LNCaP clone FGC (cell line): ENCODE measurements around the gene ENTPD3.

ENCODE experiments used
- DNase-seq: peaks from one replicate; pipeline ENCODE4 v3.0.0-alpha.2; 2011; ENCODE audit warnings: low read depth
- H3K4me3 ChIP-seq: 2 replicates; pipeline ENCODE4 v1.5.1; 2011; ENCODE audit warnings: mild to moderate bottlenecking, low read depth, low read length, control low read depth
- TF ChIP-seq, protein P1 (sequence below): IDR thresholded peaks from 2 replicates; pipeline ENCODE4 v1.5.1; 2012; ENCODE audit warnings: mild to moderate bottlenecking; ENCODE audit not compliant: control insufficient read depth, insufficient read depth; ENCODE audit errors: extremely low read depth

Gene ENTPD3

GRCh38 chr3:40387001-40387894 is at the start of gene ENTPD3:
ENTPD3 (plus strand) TSS chr3:40387184; CDS start chr3:40388058, 874 bp downstream.
- no peak for DNase-seq
- peak within 1 kb of the TSS; percentile 50 for H3K4me3 ChIP-seq
- TF ChIP-seq, protein P1, sequence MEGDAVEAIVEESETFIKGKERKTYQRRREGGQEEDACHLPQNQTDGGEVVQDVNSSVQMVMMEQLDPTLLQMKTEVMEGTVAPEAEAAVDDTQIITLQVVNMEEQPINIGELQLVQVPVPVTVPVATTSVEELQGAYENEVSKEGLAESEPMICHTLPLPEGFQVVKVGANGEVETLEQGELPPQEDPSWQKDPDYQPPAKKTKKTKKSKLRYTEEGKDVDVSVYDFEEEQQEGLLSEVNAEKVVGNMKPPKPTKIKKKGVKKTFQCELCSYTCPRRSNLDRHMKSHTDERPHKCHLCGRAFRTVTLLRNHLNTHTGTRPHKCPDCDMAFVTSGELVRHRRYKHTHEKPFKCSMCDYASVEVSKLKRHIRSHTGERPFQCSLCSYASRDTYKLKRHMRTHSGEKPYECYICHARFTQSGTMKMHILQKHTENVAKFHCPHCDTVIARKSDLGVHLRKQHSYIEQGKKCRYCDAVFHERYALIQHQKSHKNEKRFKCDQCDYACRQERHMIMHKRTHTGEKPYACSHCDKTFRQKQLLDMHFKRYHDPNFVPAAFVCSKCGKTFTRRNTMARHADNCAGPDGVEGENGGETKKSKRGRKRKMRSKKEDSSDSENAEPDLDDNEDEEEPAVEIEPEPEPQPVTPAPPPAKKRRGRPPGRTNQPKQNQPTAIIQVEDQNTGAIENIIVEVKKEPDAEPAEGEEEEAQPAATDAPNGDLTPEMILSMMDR = no peak

DNA sequence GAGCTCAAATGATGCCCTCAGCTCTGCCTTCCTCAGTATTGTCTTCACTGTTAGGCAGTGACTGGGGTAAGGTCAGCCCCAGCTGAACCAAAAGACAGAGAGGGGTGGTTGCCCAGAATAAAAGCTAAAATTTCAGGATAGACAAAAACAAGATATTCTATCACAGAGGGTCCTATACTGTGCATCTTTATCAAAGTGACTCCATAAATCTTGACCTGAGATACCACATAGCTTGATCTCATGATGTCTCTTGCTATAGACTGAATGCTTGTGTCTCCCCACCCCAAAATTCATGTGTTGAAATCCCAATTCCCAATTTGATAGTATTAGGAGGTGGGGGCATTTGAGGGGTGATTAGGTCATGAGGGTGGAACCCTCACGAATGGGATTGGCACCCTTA is 47.1 kb upstream of the ENTPD3 start:
- TF ChIP-seq, protein P1 = no peak
- DNase-seq = no peak
- no peak overlapping the region for H3K4me3 ChIP-seq

- no peak for DNase-seq
- H3K4me3 ChIP-seq = no peak overlapping the region
Measured at GRCh38 chr3:40340541-40341170, 46.3 kb upstream of the ENTPD3 start.

DNA sequence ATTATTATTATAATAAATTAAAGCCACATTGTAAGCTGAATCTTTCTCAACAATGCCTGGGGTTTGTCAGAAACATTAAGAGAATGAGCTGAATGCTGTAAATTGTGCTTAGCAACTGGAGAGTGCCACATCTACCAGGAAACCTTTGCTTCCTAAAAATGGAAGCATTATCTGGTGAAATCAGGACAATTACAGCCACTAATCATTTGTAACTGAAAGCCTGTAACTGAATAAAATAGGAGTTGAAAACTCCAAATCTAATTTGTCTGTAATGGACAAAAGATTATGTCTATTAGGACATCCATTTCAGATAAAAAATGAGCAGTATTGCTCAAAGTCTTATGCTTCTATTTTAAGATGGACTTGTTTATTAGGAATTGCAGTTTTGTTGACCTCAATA is 45.3 kb upstream of the ENTPD3 start:
- no peak overlapping the region for H3K4me3 ChIP-seq
- TF ChIP-seq, protein P1 = no peak
- no peak for DNase-seq

More at GRCh38 chr3:40340541-40341170, 46.3 kb upstream of the ENTPD3 start:
- TF ChIP-seq, protein P1 = no peak

DNA sequence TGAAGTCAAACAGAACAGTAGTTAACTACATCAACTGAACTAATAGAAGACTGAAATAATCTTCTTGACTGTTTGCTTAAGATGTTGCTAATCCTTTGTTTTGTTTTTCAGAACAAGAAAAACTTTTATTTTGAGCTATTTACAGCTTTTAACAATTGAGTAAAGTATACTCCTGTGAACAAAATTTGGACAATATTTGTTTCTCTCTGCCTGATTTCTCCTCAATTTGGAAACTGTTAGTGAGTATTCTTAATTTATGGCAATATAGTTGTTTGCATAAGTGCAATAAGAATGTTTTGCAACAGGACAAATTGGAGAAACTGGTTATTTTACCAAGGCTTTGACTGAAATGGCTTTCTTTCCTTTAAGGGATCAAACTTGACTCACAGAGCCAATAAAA is 36.5 kb upstream of the ENTPD3 start:
- no peak for DNase-seq
- TF ChIP-seq, protein P1 = no peak
- no peak overlapping the region for H3K4me3 ChIP-seq

GRCh38 chr3:40355410-40355809 is 31.6 kb upstream of the ENTPD3 start:
- H3K4me3 ChIP-seq = no peak overlapping the region
- TF ChIP-seq, protein P1 = no peak
- peak; percentile 30 for DNase-seq

DNA sequence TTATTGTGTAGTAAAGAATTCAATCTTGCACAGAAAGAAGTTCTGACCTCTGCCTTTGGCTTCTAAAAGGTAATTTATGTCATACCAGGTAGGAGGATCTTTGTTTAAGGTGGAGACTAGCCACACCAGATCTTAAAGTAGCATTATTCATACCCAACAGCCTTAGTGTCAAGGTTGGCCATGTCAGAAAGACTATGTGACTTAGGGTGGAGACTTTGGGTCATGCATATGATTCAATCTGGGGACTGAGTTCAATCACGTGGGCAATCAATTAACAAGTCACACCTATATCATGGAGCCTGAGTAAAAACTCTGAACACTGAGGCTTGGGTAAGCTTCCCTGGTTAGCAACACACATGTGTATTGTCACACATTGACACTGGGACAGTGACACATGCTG is 28.5 kb upstream of the ENTPD3 start:
- H3K4me3 ChIP-seq = no peak overlapping the region
- DNase-seq = no peak
- TF ChIP-seq, protein P1 = no peak
